HK-2 (cell line): Measurements from ENCODE around the gene ADD1.

ENCODE experiments used
- DNase-seq: peaks from one replicate; pipeline ENCODE4 v3.0.0-alpha.2; 2018; ENCODE audit not compliant: unreplicated experiment

ADD1 gene

DNA sequence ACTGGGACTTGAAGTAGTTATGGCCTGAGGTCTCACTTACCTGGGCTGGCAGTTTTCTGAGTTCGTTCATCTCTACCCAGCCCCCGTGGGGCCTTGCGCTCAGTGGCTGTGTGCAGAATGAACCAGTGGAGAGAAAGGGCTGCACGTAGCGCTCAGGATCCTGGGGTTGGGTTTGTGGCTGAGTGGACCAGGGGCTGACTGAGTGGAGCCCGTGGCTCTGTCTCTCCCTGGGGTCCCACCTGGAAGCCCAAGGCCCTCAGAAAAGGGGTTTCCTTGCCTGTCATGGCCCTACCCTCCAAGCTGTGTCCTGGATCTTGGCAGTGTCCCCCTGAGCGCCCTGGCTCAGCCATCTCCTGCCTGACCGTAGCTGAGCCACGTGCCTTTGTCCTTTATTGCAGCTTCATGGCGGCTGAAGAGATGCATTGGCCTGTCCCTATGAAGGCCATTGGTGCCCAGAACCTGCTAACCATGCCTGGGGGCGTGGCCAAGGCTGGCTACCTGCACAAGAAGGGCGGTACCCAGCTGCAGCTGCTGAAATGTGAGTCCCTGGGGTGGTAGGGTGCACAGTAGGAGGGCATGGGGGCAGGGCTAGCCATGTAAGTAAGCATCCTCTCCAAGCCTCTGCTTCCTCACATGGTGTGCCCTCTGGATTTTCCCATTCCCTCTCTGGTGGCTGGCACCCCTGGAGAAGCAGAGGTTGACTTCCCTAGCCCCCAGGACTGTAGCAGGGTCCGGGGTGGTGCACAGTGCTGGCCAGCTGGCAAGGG is 23.2 kb upstream of the ADD1 start:
- no peak for DNase-seq

DNA sequence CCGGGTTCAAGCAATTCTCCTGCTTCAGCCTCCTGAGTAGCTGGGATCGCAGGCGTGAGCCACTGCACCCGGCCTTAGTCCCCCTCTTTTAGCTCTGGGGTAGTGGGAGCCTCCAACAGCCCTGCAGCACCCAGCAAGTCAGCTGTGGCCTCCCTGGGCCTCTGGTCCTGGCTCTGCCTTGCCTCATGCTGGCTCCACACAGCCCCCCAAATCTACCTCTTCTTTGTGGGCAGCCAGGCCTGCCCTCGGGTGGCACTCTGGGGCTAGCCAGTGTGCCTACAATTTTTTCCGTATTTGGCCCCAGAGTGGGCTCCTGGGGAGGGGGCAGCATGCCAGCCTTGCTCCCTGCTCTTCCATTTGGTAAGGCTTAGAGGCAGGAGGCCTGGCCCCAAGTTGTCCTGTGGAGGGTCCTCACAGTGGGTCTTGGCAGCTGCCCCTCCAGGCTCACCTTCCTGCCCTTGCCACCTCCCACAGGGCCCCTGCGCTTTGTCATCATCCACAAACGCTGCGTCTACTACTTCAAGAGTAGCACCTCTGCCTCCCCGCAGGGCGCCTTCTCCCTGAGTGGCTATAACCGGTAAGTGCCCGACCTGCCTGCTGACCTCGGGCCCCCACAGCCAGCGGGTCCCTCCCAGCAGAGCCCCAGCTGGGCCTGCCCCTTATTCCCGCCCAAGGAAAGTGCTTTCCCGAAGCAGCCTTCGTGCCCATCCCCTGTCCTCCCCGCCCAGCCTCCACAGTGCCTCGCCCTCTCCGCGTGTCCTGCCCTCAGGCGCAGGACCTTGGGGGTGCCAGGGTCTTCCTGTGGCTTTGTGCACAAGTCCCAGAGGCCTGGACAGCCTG is 21.0 kb upstream of the ADD1 start:
- DNase-seq: no peak

DNA sequence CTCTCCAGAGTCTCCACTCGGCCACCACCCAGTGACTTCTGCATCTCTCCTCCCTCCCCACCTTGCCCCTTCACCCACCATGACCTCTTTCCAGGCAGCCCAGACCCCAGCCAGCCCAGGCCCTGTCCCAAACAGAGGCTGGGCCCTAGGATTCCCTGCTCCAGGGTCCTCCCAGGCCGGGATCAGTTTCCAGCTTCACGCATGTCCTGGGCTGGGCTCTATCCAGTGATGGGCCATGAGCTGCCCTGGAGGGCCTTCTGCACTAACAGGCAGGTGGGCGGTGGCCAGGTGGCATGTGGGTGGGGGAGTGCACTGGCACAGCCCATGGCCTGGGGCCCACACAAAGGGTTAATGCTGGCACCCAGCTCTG is 20.4 kb upstream of the ADD1 start:
- no peak for DNase-seq

DNA sequence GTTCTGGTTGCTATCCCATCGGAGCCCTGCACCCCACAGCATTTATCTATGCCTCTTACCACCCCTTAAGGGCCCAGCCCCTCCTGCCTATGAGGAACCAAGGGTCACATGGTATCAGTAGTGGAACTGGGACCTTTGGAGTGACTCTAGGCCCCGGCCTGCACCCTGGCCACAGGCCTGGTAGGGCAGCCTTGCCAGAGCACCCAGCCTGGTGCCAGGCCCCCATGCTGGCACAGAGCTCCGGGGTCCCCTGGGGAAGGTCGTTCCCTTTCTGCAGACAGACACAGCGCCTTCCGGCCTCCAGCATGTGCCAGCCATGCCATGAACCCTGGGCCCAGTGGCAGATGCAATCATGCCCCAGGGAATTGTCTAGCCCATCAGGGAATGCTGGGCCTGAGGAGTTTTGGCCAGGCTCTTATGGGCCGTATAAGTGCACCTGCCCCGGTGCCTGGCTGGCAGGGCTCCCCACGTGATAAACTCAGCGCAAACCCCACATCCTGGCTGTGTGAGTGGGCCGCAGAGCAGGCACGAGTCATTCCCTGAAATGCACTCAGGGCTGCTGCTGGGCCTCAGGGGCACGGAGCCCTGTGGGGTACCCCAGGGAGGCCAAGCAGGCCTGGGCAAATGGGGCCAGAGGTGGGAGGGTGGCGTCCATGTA is 19.8 kb upstream of the ADD1 start:
- DNase-seq: no peak

DNA sequence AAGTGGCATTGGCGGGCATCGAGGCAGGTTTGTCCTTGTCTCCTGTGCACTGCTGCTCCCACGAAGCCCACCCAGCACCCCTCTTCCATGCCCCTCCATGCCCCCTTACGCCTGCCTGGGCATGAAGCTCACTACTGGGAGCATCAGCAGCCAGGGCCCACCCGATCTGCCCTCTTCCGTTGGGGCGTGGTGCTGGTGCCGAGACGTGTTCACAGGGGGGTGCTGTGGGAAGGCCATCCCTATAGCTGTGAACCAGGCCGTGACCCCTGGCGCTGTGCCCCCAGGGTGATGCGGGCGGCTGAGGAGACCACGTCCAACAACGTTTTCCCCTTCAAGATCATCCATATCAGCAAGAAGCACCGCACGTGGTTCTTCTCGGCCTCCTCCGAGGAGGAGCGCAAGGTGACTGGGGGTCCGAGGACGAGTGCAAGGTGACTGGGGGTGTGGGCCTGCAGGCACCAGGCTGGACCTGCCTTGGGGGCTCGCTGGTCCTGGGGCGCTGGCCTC is 19.3 kb upstream of the ADD1 start:
- no peak for DNase-seq

DNA sequence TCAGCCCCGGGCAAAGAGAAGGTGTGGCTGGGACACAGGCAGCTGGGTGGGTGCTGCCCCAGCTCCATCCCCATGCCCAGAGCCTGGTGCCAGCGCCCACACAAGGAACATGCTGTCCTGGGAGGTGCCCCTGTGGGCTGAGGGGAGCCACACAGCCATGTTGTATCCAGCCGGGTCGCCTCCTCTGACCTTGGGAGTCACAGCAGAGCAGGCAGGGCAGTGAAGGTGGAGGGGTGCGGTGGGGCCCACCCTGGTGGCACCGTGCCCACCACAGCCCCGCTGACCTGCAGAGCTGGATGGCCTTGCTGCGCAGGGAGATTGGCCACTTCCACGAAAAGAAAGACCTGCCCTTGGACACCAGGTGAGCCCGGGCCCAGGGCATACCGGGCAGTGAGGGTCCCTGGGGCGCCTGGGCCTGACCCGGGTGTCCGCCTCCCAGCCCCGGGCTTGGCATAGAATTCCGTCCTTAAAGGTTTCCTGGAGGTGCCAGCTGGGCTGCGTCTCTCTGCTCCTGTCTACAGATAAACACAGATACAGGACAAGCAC is 18.7 kb upstream of the ADD1 start:
- no peak for DNase-seq

DNA sequence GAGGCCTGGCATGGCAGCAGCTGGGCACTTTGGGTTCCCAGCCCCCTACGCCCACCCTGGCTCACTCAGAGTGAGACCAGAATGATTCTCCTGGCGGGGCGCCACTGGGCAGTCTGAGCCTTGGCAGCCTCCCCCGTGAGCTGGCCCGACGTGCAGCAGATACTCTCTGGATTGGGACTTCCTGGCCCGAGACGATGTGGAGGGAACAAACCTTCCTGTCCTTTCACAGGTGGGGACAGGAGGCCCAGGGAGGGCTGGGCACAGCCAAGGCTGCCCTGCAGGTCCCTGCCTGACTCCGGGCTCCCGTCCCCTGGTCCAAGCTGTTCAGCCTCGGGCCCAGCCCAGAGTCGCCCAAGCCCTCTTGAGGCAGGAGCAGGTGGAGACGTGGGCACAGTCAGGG is 17.9 kb upstream of the ADD1 start:
- DNase-seq: no peak

DNA sequence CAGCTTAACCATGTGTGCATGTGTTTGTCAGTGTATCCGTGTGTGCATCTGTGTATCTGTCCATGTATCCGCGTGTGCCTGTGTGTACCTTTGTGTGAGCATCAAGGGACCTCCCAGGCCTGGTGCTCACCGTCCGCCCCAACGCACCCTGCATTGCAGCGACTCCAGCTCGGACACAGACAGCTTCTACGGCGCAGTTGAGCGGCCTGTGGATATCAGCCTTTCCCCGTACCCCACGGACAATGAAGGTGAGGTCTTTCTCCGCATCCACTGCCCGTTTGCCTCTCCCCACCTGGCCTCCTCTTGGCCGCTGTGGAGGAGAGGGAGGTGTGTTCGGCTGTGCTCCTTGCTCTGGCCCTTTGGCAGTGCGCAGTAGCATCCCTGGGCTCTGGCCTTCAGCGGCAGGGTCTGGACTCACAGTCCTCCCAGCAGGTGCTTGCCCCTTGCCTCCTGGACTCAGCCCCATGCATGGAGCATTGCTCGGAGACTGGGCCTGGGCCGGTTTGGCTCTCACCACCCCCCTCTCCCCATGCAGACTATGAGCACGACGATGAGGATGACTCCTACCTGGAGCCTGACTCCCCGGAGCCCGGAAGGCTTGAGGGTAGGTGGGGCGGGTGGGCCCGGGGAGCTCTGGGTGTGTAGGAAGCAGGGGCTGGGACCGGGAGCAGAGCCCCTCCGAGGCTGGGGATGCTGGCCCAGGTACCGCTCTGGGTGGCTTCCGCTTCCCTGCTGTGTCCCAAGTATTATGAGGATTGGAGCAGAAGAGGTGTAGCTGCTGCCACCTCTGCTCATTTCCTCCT is 16.4 kb upstream of the ADD1 start:
- no peak for DNase-seq

DNA sequence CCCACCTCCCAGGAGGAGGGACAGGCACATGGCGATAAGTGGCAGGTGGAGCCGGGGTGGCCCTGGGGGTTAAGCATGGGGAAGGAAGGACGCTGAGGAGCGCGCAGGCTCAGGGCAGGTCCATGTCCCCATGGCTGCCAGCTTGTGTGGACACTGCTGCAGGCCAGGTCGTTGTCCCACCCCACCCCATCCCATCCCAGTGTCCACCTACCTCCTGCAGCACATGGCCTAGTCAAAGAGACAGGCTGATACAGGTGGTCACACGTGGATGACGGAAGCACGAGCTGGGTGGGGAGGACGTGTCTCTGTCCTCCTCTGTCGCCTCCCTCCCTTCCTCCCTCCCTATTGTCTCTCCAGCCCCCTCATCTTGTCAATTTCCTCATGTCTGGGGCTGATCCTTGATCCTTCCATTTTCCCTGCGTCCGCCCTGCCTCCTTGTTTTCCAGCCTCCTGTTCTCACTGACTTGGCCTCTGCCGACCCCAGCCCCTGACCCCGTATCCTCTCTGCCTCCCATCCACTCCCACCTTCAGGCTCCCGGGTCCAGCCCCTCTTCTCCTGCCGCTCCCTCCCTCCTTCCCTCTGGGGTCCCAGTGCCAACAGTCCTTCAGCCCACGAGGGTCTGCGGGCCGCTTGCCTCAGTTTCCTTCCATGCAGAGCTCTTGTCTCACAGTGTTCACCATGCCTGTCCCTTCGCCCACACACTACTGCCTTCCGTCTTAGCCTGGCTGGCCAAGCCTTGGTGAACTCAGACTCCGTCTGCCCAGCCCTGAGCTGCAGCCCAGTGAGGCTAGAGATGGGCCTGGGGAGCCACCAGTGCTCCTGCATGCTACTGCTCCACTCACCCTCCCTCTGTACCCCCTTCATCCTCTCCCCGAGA is 15.5 kb upstream of the ADD1 start:
- DNase-seq: no peak

DNA sequence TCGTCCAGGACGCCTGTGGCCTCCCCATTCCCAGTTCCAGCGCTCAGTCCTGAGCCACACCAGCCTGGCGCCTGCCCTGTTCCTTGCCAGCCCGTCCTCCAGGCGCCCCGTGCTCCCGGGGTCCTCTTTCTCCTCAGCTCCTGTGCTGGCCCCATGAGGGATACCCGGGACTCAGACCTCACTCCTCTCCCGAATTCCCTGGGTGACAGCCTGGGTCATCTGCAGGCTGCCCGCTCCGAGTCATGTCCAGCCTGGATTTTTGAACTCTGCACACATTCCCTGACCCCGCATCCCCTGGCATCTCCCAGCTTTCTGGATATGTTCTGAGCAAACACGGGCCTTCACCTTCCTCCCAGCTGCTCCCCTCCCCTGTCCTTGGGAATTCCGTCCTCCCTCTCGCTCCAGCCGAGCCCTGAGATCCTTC is 14.9 kb upstream of the ADD1 start:
- DNase-seq: no peak

DNA sequence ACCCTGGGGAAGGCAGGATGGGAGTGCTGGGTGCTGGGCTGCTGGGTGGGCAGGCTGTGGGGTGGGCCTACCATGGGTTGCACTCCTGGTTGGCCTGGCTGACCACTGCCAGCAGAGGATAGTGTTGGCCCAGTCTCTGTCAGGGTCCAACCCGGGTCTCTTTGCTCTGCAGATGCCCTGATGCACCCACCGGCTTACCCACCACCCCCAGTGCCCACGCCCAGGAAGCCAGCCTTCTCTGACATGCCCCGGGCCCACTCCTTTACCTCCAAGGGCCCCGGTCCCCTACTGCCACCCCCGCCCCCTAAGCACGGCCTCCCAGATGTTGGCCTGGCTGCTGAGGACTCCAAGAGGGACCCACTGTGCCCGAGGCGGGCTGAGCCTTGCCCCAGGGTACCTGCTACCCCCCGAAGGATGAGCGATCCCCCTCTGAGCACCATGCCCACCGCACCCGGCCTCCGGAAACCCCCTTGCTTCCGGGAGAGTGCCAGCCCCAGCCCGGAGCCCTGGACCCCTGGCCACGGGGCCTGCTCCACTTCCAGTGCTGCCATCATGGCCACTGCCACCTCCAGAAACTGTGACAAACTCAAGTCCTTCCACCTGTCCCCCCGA is 14.2 kb upstream of the ADD1 start:
- no peak for DNase-seq

DNA sequence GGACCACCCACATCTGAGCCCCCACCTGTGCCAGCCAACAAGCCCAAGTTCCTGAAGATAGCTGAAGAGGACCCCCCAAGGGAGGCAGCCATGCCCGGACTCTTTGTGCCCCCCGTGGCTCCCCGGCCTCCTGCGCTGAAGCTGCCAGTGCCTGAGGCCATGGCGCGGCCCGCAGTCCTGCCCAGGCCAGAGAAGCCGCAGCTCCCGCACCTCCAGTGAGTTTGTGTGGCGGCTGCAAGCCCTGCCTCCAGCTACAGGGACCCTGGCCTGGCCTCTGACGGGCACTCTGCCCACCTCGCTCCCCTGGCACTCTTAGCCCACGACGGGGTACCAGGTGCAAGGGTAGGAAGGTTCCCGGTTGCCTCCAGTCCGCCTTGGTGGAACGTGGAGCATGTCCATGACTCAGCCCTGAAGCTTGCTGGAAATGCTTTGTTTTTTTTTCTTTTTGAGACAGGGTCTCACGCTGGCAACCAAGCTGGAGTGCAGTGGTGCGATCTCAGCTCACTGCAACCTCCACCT is 13.7 kb upstream of the ADD1 start:
- no peak for DNase-seq

DNA sequence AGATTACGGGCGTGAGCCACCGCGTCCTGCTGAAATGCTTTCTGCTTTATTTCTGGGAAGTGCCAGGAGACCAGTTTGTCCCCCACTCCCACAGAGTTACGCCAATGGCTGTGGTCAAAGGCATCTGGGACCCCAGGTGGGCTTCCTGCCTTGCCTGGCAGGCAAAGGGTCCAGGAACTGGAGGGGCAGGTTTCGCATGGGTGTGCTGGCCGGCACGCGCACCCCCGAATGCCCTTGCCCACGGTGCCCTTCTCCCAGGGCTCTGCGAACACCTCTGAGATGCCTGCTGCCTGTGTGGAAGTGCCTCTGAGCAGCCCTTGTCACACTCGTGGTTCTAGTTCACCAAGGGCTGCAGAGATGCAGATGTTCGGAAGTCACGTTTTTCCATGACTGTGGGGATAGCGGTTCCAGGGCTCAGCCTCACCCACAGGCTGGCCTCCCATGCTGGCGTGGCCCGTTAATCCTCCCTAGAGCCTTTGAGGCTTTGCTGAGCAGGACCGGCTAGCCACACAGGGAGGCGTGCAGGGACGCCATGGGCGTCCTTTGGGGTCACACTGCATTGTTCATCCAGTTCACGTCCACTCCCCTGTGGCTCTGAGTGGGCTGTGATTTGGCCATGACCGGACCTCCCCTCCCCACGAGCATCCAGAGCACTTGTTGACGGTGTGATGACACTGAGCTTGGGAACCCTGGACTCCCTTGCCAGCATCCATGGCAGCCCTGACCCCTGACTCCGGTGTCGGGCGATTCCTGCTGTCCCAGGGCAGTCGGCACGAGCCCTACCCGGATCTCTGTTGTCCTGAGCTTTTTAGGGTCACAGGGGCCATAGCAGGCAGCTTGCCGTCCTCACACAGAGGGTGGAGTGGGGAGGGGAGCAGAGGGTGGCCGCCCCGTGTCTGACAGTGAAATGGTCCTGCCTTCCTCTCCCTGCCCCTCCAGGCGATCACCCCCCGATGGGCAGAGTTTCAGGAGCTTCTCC is 12.7 kb upstream of the ADD1 start:
- no peak for DNase-seq

DNA sequence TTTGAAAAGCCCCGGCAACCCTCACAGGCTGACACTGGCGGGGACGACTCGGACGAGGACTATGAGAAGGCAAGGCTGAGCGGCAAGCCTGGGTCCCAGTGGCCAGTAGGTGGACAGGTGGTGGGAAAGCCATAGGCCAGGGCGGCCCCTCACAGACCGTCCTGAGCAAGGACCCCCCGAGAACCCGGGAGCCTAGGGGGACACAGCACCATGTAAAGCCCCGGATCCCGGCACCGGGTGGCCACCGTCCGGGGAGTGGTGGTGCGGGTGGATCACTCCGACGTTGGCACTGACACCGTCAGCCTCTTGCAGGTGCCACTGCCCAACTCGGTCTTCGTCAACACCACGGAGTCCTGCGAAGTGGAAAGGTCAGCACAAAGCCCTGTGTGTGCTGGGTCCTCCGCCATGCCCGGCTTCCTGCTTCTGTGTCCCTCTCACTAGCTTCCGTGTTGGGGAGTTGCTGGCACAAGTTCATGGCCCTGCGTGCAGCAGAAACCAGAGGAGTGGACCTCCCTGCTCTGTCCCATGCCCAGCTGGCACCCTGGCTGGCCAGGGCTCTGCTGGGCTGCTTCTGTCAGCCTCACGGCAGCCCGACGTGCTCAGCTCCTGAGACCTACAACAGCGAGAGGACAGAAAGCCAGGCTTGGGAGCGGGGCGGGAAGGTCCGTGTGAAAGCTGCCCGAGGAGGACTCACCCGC is 11.9 kb upstream of the ADD1 start:
- DNase-seq: no peak

DNA sequence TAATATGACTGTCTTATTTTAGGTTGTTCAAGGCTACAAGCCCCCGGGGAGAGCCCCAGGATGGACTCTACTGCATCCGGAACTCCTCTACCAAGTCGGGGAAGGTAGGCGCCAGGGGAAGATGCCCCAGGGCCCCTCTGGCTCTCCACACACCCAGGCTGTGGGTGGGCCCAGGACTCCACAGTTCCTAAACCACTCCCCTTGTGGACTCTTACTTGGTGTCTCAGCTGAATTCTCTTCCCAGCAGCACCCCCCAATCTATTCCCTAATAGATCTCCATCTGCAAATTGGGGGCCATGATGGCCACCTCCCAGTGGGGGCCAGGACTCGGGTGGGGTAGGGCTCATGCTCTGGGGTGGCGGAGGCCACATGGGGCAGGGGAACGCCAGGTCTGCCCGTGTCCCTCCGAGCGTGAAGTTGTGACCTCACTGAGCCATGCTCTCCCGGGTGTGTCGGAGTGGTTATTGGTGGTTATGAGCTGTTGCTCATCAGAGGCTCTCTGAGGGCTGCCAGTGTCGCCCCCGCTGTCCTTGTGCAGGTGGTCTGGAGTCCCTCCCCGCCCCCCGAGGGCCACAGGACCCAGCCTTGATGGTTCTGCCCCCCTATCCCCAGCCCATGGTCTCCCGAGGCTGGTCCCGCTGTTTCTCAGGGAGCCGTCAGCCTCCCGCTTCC is 11.2 kb upstream of the ADD1 start:
- peak; percentile 37 for DNase-seq

DNA sequence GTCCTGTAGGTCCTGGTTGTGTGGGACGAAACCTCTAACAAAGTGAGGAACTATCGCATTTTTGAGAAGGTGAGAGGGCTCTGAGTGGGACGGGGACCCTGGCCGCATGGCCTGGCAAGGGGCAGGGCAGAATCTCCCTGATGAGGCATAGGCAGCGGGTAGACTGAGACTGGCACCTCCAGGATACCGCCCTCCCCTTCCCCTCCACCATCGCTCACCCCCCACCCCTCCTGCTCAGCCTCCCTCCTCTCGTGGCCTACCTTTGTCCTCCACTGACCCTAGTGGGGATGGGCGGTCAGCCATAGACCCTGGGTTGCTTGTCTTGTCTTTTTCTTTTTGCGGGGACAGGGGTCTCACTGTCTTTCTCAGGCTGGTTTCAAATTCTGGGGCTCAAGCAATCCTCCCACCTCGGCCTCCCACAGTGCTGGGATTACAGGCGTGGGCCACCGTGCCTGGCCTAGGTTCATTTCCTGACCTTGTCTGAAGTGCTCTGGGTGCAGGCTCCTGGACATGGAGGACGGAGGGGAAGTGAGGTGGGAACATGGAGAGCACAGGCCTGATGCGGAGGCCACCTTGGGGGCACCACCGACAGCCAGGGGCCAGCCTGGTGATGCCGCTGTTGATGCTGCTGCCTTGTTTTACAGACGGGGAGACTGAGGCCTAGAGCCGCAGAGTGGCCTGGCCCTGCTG is 10.5 kb upstream of the ADD1 start:
- no peak for DNase-seq

DNA sequence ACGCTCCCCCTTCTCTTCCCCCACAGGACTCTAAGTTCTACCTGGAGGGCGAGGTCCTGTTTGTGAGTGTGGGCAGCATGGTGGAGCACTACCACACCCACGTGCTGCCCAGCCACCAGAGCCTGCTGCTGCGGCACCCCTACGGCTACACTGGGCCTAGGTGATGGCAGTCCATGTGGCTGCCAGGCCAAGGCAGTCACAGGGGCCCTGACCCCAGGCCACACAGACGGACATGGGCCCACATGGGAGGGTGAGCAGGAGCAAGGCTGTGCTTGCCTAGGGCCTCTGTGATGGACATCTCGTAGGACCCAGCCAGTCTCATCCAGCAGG is 10.0 kb upstream of the ADD1 start:
- DNase-seq: no peak
